Endodermal cell (in vitro differentiated cells): ENCODE results near the gene STX11. TPM values are rescaled to one million over a fixed set of nuclear protein-coding genes. Genes with fewer than 3 reads are reported as not detected.
"Not testable (repeated sequence)": the region's sequence is repeated elsewhere in the genome, so short reads cannot be mapped to it uniquely, and the experiment has no call there.

Source experiments
- DNase-seq: peaks from one replicate; pipeline ENCODE4 v3.0.0-alpha.2; 2017
- H3K27ac ChIP-seq: 2 replicates; pipeline ENCODE4 v1.5.1; 2013; ENCODE audit warnings: mild to moderate bottlenecking, low read depth, low read length, moderate library complexity
- H3K27me3 ChIP-seq: 2 replicates; pipeline ENCODE4 v1.6.1; 2013; ENCODE audit warnings: mild to moderate bottlenecking, low read length, moderate library complexity; ENCODE audit not compliant: insufficient read depth, control insufficient read depth, poor library complexity, severe bottlenecking
- H3K36me3 ChIP-seq: 2 replicates; pipeline ENCODE4 v1.7.0; 2013; ENCODE audit warnings: mild to moderate bottlenecking, low read length, moderate library complexity; ENCODE audit not compliant: control insufficient read depth, insufficient read depth
- H3K4me1 ChIP-seq: one replicate; pipeline ENCODE4 v1.7.0; 2013; ENCODE audit warnings: low read length; ENCODE audit not compliant: control insufficient read depth, insufficient read depth
- H3K4me3 ChIP-seq: 2 replicates; pipeline ENCODE4 v1.5.1; 2013; ENCODE audit warnings: mild to moderate bottlenecking, low read length, moderate library complexity
- H3K9ac ChIP-seq: 2 replicates; pipeline ENCODE4 v1.6.1; 2013; ENCODE audit warnings: mild to moderate bottlenecking, low read length, moderate library complexity; ENCODE audit not compliant: poor library complexity, severe bottlenecking; ENCODE audit errors: extremely low read depth
- H3K9me3 ChIP-seq: 2 replicates; pipeline ENCODE4 v1.6.1; 2013; ENCODE audit warnings: mild to moderate bottlenecking, low read length, moderate library complexity; ENCODE audit not compliant: control insufficient read depth
- H3K27ac Mint-ChIP-seq: 2 replicates; pipeline ENCODE4 v1.8.0; 2020; ENCODE audit warnings: mixed read lengths
- H3K27me3 Mint-ChIP-seq: 2 replicates; pipeline ENCODE4 v1.8.0; 2021; ENCODE audit warnings: mild to moderate bottlenecking, mixed read lengths; ENCODE audit not compliant: insufficient read depth
- H3K36me3 Mint-ChIP-seq: 2 replicates; pipeline ENCODE4 v1.8.0; 2020; ENCODE audit warnings: low read depth, mixed read lengths
- H3K4me1 Mint-ChIP-seq: 2 replicates; pipeline ENCODE4 v1.8.0; 2020; ENCODE audit warnings: mixed read lengths
- H3K4me3 Mint-ChIP-seq: 2 replicates; pipeline ENCODE4 v1.8.0; 2020; ENCODE audit warnings: mild to moderate bottlenecking, moderate library complexity, mixed read lengths
- H3K9me3 Mint-ChIP-seq: 2 replicates; pipeline ENCODE4 v1.8.0; 2020; ENCODE audit warnings: mild to moderate bottlenecking, mixed read lengths
- CTCF ChIP-seq: fragments of 200-600 bp; sonication (generic); conservative IDR thresholded peaks from 2 replicates; pipeline ENCODE4 v1.5.0; 2021; ENCODE audit warnings: antibody characterized with exemption, mild to moderate bottlenecking
- WGBS, 2 experiments: methylation state at CpG; one replicate each; pipeline versions ENCODE4 v1.1.5 to v1.1.7; 2013; ENCODE audit warnings: missing lambda C conversion rate in 2 of 2, mixed read lengths in 1 of 2; ENCODE audit not compliant: insufficient coverage in 1 of 2, insufficient read length in 1 of 2; 5-methylcytosine and 5-hydroxymethylcytosine counted together
- total RNA-seq, 2 donors: library from RNA; stranded (reverse); fragmentation: NEBNext Ultra II Directional in 1 of 2; extraction: Animal tissue kit (Norgen Biotek cat#: 25700) in 1 of 2; gene quantifications; 2 replicates in 1 of 2; 3 replicates in 1 of 2; pipeline ENCODE4 v1.2.1, GENCODE V29; 2021

The STX11 gene
- total RNA-seq, 2 donors from 2014 or later: 0.29 TPM; not detected in 1

- H3K4me3 Mint-ChIP-seq: no peak overlapping the region
- TF ChIP-seq CTCF: no peak
- DNase-seq: no peak
- no peak overlapping the region for H3K27ac ChIP-seq
- H3K27ac Mint-ChIP-seq: no peak overlapping the region
- H3K36me3 Mint-ChIP-seq: no peaks in the 10 kb centered on the region
- H3K9ac ChIP-seq: no peak overlapping the region
- H3K9me3 ChIP-seq: no peaks in the 10 kb centered on the region
- no peaks in the 10 kb centered on the region for H3K4me1 ChIP-seq
- no peaks in the 10 kb centered on the region for H3K36me3 ChIP-seq
- no peaks in the 10 kb centered on the region for H3K27me3 ChIP-seq
- no peaks in the 10 kb centered on the region for H3K9me3 Mint-ChIP-seq
- H3K27me3 Mint-ChIP-seq: peaks cover 2% of the 10 kb centered on the region
- H3K4me1 Mint-ChIP-seq: no peaks in the 10 kb centered on the region
- H3K4me3 ChIP-seq: no peak overlapping the region
- WGBS, 2 experiments: 89 to 92% methylated on average over 5 to 6 of the region's 6 CpGs
Observed at GRCh38 chr6:144127097-144127496, 23.2 kb upstream of the STX11 start.

GRCh38 chr6:144129469-144129868 is 20.8 kb upstream of the STX11 start:
- Histone ChIP-seq H3K9me3 (no peaks in the 10 kb centered on the region), H3K27ac (no peak overlapping the region), H3K36me3 (no peaks in the 10 kb centered on the region), H3K27me3 (no peaks in the 10 kb centered on the region), H3K9ac (no peak overlapping the region), H3K4me3 (no peak overlapping the region), H3K4me1 (no peaks in the 10 kb centered on the region)
- no peak for TF ChIP-seq CTCF
- Mint-ChIP-seq H3K27ac (no peak overlapping the region), H3K4me3 (no peak overlapping the region), H3K27me3 (peaks cover 2% of the 10 kb centered on the region), H3K36me3 (no peaks in the 10 kb centered on the region), H3K4me1 (no peaks in the 10 kb centered on the region), H3K9me3 (no peaks in the 10 kb centered on the region)
- 84 to 85% methylated on average over 6 of the region's 6 CpGs for WGBS, 2 experiments
- no peak for DNase-seq

- WGBS, 2 experiments: 100% methylated on average over 1 of the region's 1 CpG; no CpG with 5 or more reads in 1 of the 2 experiments
- H3K4me3 ChIP-seq: no peak overlapping the region
- peaks cover 2% of the 10 kb centered on the region for H3K27me3 Mint-ChIP-seq
- H3K36me3 ChIP-seq: no peaks in the 10 kb centered on the region
- no peak for DNase-seq
- H3K27me3 ChIP-seq: no peaks in the 10 kb centered on the region
- H3K4me1 ChIP-seq: no peaks in the 10 kb centered on the region
- no peaks in the 10 kb centered on the region for H3K36me3 Mint-ChIP-seq
- no peak overlapping the region for H3K4me3 Mint-ChIP-seq
- H3K4me1 Mint-ChIP-seq: no peaks in the 10 kb centered on the region
- no peaks in the 10 kb centered on the region for H3K9me3 Mint-ChIP-seq
- no peak overlapping the region for H3K27ac ChIP-seq
- no peaks in the 10 kb centered on the region for H3K9me3 ChIP-seq
- no peak overlapping the region for H3K27ac Mint-ChIP-seq
- no peak for TF ChIP-seq CTCF
- H3K9ac ChIP-seq: no peak overlapping the region
Observed at GRCh38 chr6:144131248-144131709, 19.0 kb upstream of the STX11 start.

- H3K4me3 ChIP-seq, H3K9me3 ChIP-seq, H3K4me1 ChIP-seq, H3K4me3 Mint-ChIP-seq, H3K27ac Mint-ChIP-seq, H3K27me3 Mint-ChIP-seq, H3K36me3 Mint-ChIP-seq, H3K27ac ChIP-seq, H3K9ac ChIP-seq, H3K4me1 Mint-ChIP-seq, H3K36me3 ChIP-seq, DNase-seq, H3K9me3 Mint-ChIP-seq, H3K27me3 ChIP-seq: not testable (repeated sequence)
Observed at GRCh38 chr6:144132167-144132690, 18.1 kb upstream of the STX11 start.
